H9 (cell line): ENCODE data around the gene LRIT3. TPM values are rescaled to one million over a fixed set of nuclear protein-coding genes. Genes with fewer than 3 reads are reported as not detected.
A peak's percentile ranks its signal among the peaks of the same experiment; 100 is the strongest.

Experiments
- DNase-seq: peaks from one replicate; pipeline ENCODE4 v3.0.0-alpha.2; 2017
- H2AFZ ChIP-seq: one replicate; pipeline ENCODE4 v1.6.1; 2013; ENCODE audit warnings: mild to moderate bottlenecking, low read length, control low read depth, moderate library complexity
- H2AK5ac ChIP-seq: 2 replicates; pipeline ENCODE4 v1.6.1; 2013; ENCODE audit warnings: low read length, control low read depth, mixed read lengths; ENCODE audit not compliant: insufficient read length
- H2BK120ac ChIP-seq: one replicate; pipeline ENCODE4 v1.6.1; 2013; ENCODE audit warnings: low read depth, mild to moderate bottlenecking, low read length, control low read depth, inconsistent platforms; ENCODE audit not compliant: poor library complexity, severe bottlenecking
- H2BK12ac ChIP-seq: 2 replicates; pipeline ENCODE4 v1.6.1; 2013; ENCODE audit warnings: low read length, control low read depth, mixed read lengths, low read depth; ENCODE audit not compliant: insufficient read length
- H2BK15ac ChIP-seq: 2 replicates; pipeline ENCODE4 v1.6.1; 2013; ENCODE audit warnings: low read depth, low read length, control low read depth
- H2BK20ac ChIP-seq: one replicate; pipeline ENCODE4 v1.6.1; 2013; ENCODE audit warnings: low read depth, mild to moderate bottlenecking, low read length, control low read depth, inconsistent platforms; ENCODE audit not compliant: poor library complexity, severe bottlenecking
- H2BK5ac ChIP-seq: 2 replicates; pipeline ENCODE4 v1.6.1; 2013; ENCODE audit warnings: low read length, control low read depth, mixed read lengths; ENCODE audit not compliant: insufficient read length
- H3K14ac ChIP-seq: 2 replicates; pipeline ENCODE4 v1.6.1; 2013; ENCODE audit warnings: low read length, control low read depth; ENCODE audit not compliant: insufficient read depth
- H3K18ac ChIP-seq: 2 replicates; pipeline ENCODE4 v1.6.1; 2013; ENCODE audit warnings: low read depth, mild to moderate bottlenecking, mixed read lengths, low read length, control low read depth; ENCODE audit not compliant: insufficient read length
- H3K23ac ChIP-seq: 2 replicates; pipeline ENCODE4 v1.6.1; 2013; ENCODE audit warnings: low read length, control low read depth, mixed read lengths, low read depth; ENCODE audit not compliant: insufficient read length
- H3K23me2 ChIP-seq: 2 replicates; pipeline ENCODE4 v1.6.1; 2013; ENCODE audit warnings: low read depth, mild to moderate bottlenecking, mixed read lengths, low read length, control low read depth; ENCODE audit not compliant: insufficient read length, poor library complexity, severe bottlenecking
- H3K27ac ChIP-seq: 2 replicates; pipeline ENCODE4 v1.5.1; 2013; ENCODE audit warnings: low read length, control low read depth, mixed read lengths, low read depth; ENCODE audit not compliant: insufficient read length
- H3K27me3 ChIP-seq: 2 replicates; pipeline ENCODE4 v1.6.1; 2013; ENCODE audit warnings: low read length, control low read depth, inconsistent platforms; ENCODE audit not compliant: insufficient read depth
- H3K4ac ChIP-seq: 2 replicates; pipeline ENCODE4 v1.6.1; 2013; ENCODE audit warnings: low read depth, mild to moderate bottlenecking, control low read depth, inconsistent platforms, low read length, moderate library complexity
- H3K4me1 ChIP-seq: 2 replicates; pipeline ENCODE4 v1.6.1; 2013; ENCODE audit warnings: low read length, control low read depth, inconsistent platforms; ENCODE audit not compliant: insufficient read depth
- H3K4me2 ChIP-seq: 2 replicates; pipeline ENCODE4 v1.6.1; 2013; ENCODE audit warnings: low read length, control low read depth, mixed read lengths; ENCODE audit not compliant: insufficient read length, insufficient read depth
- H3K56ac ChIP-seq: 2 replicates; pipeline ENCODE4 v1.6.1; 2013; ENCODE audit warnings: low read depth, mild to moderate bottlenecking, mixed read lengths, low read length, control low read depth; ENCODE audit not compliant: insufficient read length
- H3K79me1 ChIP-seq: 2 replicates; pipeline ENCODE4 v1.6.1; 2013; ENCODE audit warnings: low read depth, mild to moderate bottlenecking, moderate library complexity, low read length, control low read depth, inconsistent platforms; ENCODE audit not compliant: insufficient read depth, poor library complexity, severe bottlenecking
- H3K79me2 ChIP-seq: 2 replicates; pipeline ENCODE4 v1.6.1; 2013; ENCODE audit warnings: low read length, control low read depth, inconsistent platforms; ENCODE audit not compliant: insufficient read depth
- H3K9ac ChIP-seq: 2 replicates; pipeline ENCODE4 v1.6.1; 2013; ENCODE audit warnings: low read length, control low read depth, mixed read lengths; ENCODE audit not compliant: insufficient read length; ENCODE audit errors: extremely low read depth
- H3K9me3 ChIP-seq: one replicate; pipeline ENCODE4 v1.6.1; 2013; ENCODE audit warnings: low read depth, low read length, inconsistent platforms; ENCODE audit not compliant: control insufficient read depth
- H3T11ph ChIP-seq: one replicate; pipeline ENCODE4 v1.6.1; 2013; ENCODE audit warnings: mild to moderate bottlenecking, low read length, control low read depth, inconsistent platforms
- H4K20me1 ChIP-seq: one replicate; pipeline ENCODE4 v1.6.1; 2013; ENCODE audit not compliant: control insufficient read depth, insufficient read length, insufficient read depth
- H4K5ac ChIP-seq: 2 replicates; pipeline ENCODE4 v1.6.1; 2013; ENCODE audit warnings: low read depth, mild to moderate bottlenecking, mixed read lengths, low read length, control low read depth; ENCODE audit not compliant: insufficient read length
- H4K8ac ChIP-seq: replicated peaks from 2 replicates; pipeline ENCODE4 v1.6.1; 2013; ENCODE audit warnings: low read length, control low read depth, mixed read lengths, low read depth; ENCODE audit not compliant: insufficient read length
- H4K91ac ChIP-seq: 2 replicates; pipeline ENCODE4 v1.6.1; 2013; ENCODE audit warnings: low read depth, mild to moderate bottlenecking, moderate library complexity, mixed read lengths, low read length, control low read depth; ENCODE audit not compliant: insufficient read length
- H3K27ac Mint-ChIP-seq, 3 experiments: 2 replicates in 2 of 3; 3 replicates in 1 of 3; pipeline ENCODE4 v1.8.0; 2020 to 2021; ENCODE audit warnings: mixed read lengths in 3 of 3, mild to moderate bottlenecking in 1 of 3, moderate library complexity in 1 of 3
- H3K27me3 Mint-ChIP-seq: 2 replicates; pipeline ENCODE4 v1.8.0; 2021; ENCODE audit warnings: low read depth, mild to moderate bottlenecking, moderate library complexity, mixed read lengths
- H3K36me3 Mint-ChIP-seq, 3 experiments: 2 replicates in 2 of 3; 3 replicates in 1 of 3; pipeline ENCODE4 v1.8.0; 2020 to 2021; ENCODE audit warnings: low read depth in 3 of 3, mixed read lengths in 3 of 3; ENCODE audit not compliant: insufficient read depth in 1 of 3
- H3K4me1 Mint-ChIP-seq, 2 experiments: 2 replicates each; pipeline ENCODE4 v1.8.0; 2020; ENCODE audit warnings: mixed read lengths in 2 of 2
- H3K4me3 Mint-ChIP-seq, 2 experiments: 2 replicates in 1 of 2; 3 replicates in 1 of 2; pipeline ENCODE4 v1.8.0; 2020 to 2021; ENCODE audit warnings: mild to moderate bottlenecking in 2 of 2, mixed read lengths in 2 of 2, moderate library complexity in 1 of 2
- H3K9me3 Mint-ChIP-seq, 2 experiments: 2 replicates in 1 of 2; 3 replicates in 1 of 2; pipeline ENCODE4 v1.8.0; 2020; ENCODE audit warnings: mild to moderate bottlenecking in 2 of 2, mixed read lengths in 2 of 2, moderate library complexity in 1 of 2
- WGBS: extraction: QIAGEN DNeasy Blood & Tissue Kit; methylation state at CpG from one replicate; pipeline ENCODE4 v1.1.7; 2013; ENCODE audit warnings: missing lambda C conversion rate, low lambda C conversion rate, mixed read lengths; ENCODE audit not compliant: insufficient read length; ENCODE audit errors: extremely low coverage; 5-methylcytosine and 5-hydroxymethylcytosine counted together
- total RNA-seq: library from RNA; stranded (reverse); gene quantifications from 2 replicates; pipeline ENCODE4 v1.2.1, GENCODE V29; 2021
- TF ChIP-seq, protein P1 (sequence below): fragments of 200-600 bp; sonication (generic); conservative IDR thresholded peaks from 3 replicates; pipeline ENCODE4 v1.8.0; 2021; ENCODE audit warnings: antibody characterized with exemption, mild to moderate bottlenecking

Gene LRIT3
- total RNA-seq, 1 experiment from 2014 or later, result 0.07 TPM

DNA sequence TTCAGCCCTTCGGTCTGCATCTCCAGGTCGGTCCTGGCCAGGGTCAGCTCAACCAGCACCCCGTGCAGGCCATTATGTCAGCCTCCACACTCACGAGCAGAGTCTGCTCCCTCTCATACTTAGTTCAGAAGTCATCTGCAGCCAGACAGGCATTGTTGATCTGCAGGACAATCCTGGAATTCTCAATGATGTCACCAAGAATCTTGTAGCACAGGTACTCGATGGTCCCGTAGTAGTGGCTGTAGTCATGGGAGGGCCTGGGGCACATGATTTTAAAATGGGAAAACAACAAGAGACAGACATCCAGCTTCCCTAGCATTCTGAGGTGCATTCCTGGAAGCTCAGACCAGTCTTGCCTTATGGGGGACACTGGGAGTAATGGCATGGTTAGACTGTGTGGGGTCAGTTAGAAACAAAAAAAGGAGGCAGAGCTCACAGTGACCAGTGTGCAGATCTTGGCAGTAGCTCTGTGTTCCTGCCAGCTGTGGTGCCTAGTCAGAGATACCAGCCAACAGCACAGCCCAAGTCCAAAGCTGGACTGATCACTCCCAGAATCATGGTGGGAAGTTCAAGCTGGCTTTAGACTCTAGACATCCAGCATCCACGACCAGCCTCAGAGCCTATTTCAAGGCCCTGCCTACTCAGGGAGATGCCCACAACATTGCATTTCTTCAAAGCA is 31.9 kb downstream of the LRIT3 start:
- Mint-ChIP-seq H3K36me3 (peaks cover 0 to 5% (median 0%) of the 10 kb centered on the region in 3 experiments; a peak in 2 of 7 replicates), H3K4me3 (no peak overlapping the region; a peak in 1 of 5 replicates)
- no peak overlapping the region for H3K4me2 ChIP-seq

More for the DNA sequence above, 31.9 kb downstream of the LRIT3 start:
- H3K14ac ChIP-seq, result no peak overlapping the region; the same call in 1 of the 2 replicates
- no peak overlapping the region for H3K56ac ChIP-seq
- no peaks in the 10 kb centered on the region for H3K9me3 ChIP-seq
- H3K27ac ChIP-seq, result no peak overlapping the region
- H2BK120ac ChIP-seq, result no peak overlapping the region
- no peak overlapping the region for H4K5ac ChIP-seq
- WGBS, result no CpG with 5 or more reads among the region's 7 CpGs
- peaks cover 3% of the 10 kb centered on the region for H3K23me2 ChIP-seq
- H3K27me3 Mint-ChIP-seq, result no peaks in the 10 kb centered on the region
- H3K27me3 ChIP-seq, result no peaks in the 10 kb centered on the region
- H3K4ac ChIP-seq, result no peak overlapping the region
- no peak overlapping the region for H3K9ac ChIP-seq
- TF ChIP-seq, protein P1, sequence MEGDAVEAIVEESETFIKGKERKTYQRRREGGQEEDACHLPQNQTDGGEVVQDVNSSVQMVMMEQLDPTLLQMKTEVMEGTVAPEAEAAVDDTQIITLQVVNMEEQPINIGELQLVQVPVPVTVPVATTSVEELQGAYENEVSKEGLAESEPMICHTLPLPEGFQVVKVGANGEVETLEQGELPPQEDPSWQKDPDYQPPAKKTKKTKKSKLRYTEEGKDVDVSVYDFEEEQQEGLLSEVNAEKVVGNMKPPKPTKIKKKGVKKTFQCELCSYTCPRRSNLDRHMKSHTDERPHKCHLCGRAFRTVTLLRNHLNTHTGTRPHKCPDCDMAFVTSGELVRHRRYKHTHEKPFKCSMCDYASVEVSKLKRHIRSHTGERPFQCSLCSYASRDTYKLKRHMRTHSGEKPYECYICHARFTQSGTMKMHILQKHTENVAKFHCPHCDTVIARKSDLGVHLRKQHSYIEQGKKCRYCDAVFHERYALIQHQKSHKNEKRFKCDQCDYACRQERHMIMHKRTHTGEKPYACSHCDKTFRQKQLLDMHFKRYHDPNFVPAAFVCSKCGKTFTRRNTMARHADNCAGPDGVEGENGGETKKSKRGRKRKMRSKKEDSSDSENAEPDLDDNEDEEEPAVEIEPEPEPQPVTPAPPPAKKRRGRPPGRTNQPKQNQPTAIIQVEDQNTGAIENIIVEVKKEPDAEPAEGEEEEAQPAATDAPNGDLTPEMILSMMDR, result no peak
- H2BK15ac ChIP-seq, result no peak overlapping the region
- no peaks in the 10 kb centered on the region for H3K79me1 ChIP-seq
- H2BK12ac ChIP-seq, result no peak overlapping the region
- no peaks in the 10 kb centered on the region for H4K20me1 ChIP-seq
- H2AFZ ChIP-seq, result no peak overlapping the region
- DNase-seq, result no peak
- no peak overlapping the region for H4K91ac ChIP-seq
- no peak overlapping the region for H3T11ph ChIP-seq
- H3K9me3 Mint-ChIP-seq, result peaks cover 0 to 3% of the 10 kb centered on the region in 2 experiments; a peak in 2 of 5 replicates
- no peaks in the 10 kb centered on the region for H3K4me1 ChIP-seq
- no peak overlapping the region for H3K18ac ChIP-seq
- H3K27ac Mint-ChIP-seq, result peak overlapping the region in 1 of 3 experiments; percentile 56; a peak in 1 of 7 replicates
- H3K4me1 Mint-ChIP-seq, result no peaks in the 10 kb centered on the region
- no peaks in the 10 kb centered on the region for H3K79me2 ChIP-seq
- H4K8ac ChIP-seq, result no peak overlapping the region
- H2BK5ac ChIP-seq, result no peak overlapping the region
- no peak overlapping the region for H2AK5ac ChIP-seq
- H3K23ac ChIP-seq, result no peak overlapping the region
- H2BK20ac ChIP-seq, result no peak overlapping the region
